Panc1 (cell line): Measurements from ENCODE around the gene KCNQ1.

Experiments used
- CTCF ChIP-seq: fragments of 450-650 bp; IDR thresholded peaks from 2 replicates; pipeline ENCODE4 v1.5.1; 2017; ENCODE audit warnings: mild to moderate bottlenecking
- POLR2AphosphoS5 ChIP-seq: IDR thresholded peaks from 2 replicates; pipeline ENCODE4 v1.6.1; 2012; ENCODE audit warnings: mild to moderate bottlenecking, low read depth, low read length, moderate library complexity
- SIN3A ChIP-seq: IDR thresholded peaks from 2 replicates; pipeline ENCODE4 v1.6.1; 2012; ENCODE audit warnings: low read depth, mild to moderate bottlenecking, low read length, moderate library complexity, borderline replicate concordance; ENCODE audit not compliant: insufficient read depth
- TCF7L2 ChIP-seq: IDR thresholded peaks from 2 replicates; pipeline ENCODE4 v1.6.1; 2011; ENCODE audit warnings: mild to moderate bottlenecking, low read depth, low read length, inconsistent platforms
- TF ChIP-seq, protein P1 (sequence below), 2 experiments: IDR thresholded peaks; 2 replicates each; pipeline ENCODE4 v1.6.1; 2011 to 2012; ENCODE audit warnings: low read depth in 2 of 2, control low read depth in 1 of 2, low read length in 1 of 2, mild to moderate bottlenecking in 1 of 2, moderate library complexity in 1 of 2; ENCODE audit not compliant: insufficient read depth in 1 of 2

DNA sequence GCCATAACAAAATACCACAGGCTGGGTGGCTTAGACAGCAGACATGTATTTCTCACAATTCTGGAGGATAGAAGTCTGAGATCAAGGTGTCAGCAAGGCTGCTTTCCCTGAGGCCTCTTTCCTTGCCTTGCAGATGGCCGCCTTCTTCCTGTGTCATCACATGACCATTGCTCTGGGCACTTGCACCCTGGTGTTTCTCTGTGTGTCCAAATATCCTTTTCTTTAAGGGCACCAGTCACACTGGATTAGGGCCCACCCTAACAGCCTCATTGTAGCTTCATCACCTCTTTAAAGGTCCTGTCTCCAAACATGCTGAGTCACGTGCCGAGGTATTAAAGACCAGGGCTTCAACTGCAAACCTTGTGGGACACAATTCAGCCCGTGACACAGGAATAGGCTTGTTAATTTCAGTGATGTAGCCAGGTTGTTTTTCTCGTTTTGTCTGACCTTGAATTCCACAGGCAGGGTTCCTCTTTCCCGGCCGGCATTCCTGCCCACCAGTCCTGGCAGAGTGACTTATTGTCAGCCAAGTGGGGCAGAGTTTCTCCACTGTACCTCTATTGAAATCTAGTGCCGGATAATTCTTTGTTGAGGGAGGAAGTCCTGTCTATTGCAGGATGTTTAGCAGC is 154.9 kb downstream of the KCNQ1 start:
- TF ChIP-seq POLR2AphosphoS5 (no peak), CTCF (no peak), TCF7L2 (no peak), SIN3A (no peak)
- TF ChIP-seq, protein P1, sequence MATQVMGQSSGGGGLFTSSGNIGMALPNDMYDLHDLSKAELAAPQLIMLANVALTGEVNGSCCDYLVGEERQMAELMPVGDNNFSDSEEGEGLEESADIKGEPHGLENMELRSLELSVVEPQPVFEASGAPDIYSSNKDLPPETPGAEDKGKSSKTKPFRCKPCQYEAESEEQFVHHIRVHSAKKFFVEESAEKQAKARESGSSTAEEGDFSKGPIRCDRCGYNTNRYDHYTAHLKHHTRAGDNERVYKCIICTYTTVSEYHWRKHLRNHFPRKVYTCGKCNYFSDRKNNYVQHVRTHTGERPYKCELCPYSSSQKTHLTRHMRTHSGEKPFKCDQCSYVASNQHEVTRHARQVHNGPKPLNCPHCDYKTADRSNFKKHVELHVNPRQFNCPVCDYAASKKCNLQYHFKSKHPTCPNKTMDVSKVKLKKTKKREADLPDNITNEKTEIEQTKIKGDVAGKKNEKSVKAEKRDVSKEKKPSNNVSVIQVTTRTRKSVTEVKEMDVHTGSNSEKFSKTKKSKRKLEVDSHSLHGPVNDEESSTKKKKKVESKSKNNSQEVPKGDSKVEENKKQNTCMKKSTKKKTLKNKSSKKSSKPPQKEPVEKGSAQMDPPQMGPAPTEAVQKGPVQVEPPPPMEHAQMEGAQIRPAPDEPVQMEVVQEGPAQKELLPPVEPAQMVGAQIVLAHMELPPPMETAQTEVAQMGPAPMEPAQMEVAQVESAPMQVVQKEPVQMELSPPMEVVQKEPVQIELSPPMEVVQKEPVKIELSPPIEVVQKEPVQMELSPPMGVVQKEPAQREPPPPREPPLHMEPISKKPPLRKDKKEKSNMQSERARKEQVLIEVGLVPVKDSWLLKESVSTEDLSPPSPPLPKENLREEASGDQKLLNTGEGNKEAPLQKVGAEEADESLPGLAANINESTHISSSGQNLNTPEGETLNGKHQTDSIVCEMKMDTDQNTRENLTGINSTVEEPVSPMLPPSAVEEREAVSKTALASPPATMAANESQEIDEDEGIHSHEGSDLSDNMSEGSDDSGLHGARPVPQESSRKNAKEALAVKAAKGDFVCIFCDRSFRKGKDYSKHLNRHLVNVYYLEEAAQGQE (IDR thresholded peaks at IDR 0.05; ENCODE audit: insufficient read depth in 1 of 2, low read depth in 2 of 2, low read length in 1 of 2) = no peak
